PC-9 (cell line): ENCODE data around the gene STYXL2. TPM values are rescaled to one million over a fixed set of nuclear protein-coding genes. Genes with fewer than 3 reads are reported as not detected.

Experiments used
- BruUV-seq: library from RNA; stranded (reverse); fragments of 400-500 nt; replicated peaks from 2 replicates; lab custom pipeline; 2021; lab: Mats Ljungman, UMichigan
- CTCF ChIA-PET: fragments of 300-600 bp; sonication (Branson Sonifier 250); formaldehyde crosslinking; loops from one replicate; lab custom pipeline; 2022; ENCODE audit warnings: antibody characterized with exemption; lab: Charles Lee
- POLR2A ChIA-PET: fragments of 300-600 bp; sonication (Branson Sonifier 250); formaldehyde crosslinking; loops from one replicate; lab custom pipeline; 2022; ENCODE audit warnings: antibody characterized with exemption; ENCODE audit not compliant: unreplicated experiment; lab: Charles Lee
- DNase-seq, 2 experiments: peaks; one replicate each; pipeline versions ENCODE4 v3.0.0 to v3.0.0-alpha.2; 2015 to 2022; ENCODE audit warnings: mixed read lengths in 1 of 2
- H2AFZ ChIP-seq: fragments of 200-600 bp; sonication (generic); 2 replicates; pipeline ENCODE4 v1.8.1; 2017; ENCODE audit warnings: antibody characterized with exemption
- H3F3A ChIP-seq: fragments of 200-600 bp; sonication (generic); 2 replicates; pipeline ENCODE4 v1.8.1; 2017; ENCODE audit warnings: antibody characterized with exemption, mild to moderate bottlenecking, low read depth; ENCODE audit not compliant: insufficient read depth
- H3K27ac ChIP-seq: fragments of 200-600 bp; sonication (generic); 2 replicates; pipeline ENCODE4 v1.6.1; 2016; ENCODE audit warnings: mixed run types
- H3K27me3 ChIP-seq: fragments of 200-600 bp; sonication (generic); 2 replicates; pipeline ENCODE4 v1.6.1; 2016; ENCODE audit warnings: low read depth, mixed run types; ENCODE audit not compliant: insufficient read depth
- H3K36me3 ChIP-seq: fragments of 200-600 bp; sonication (generic); 2 replicates; pipeline ENCODE4 v1.6.1; 2016; ENCODE audit warnings: low read depth, mixed run types
- H3K4me1 ChIP-seq: fragments of 200-600 bp; sonication (generic); replicated peaks from 2 replicates; pipeline ENCODE4 v1.6.1; 2016; ENCODE audit warnings: mixed run types; ENCODE audit not compliant: insufficient read depth
- H3K4me2 ChIP-seq: fragments of 200-600 bp; sonication (generic); 2 replicates; pipeline ENCODE4 v1.6.1; 2017; ENCODE audit warnings: mixed run types
- H3K4me3 ChIP-seq: fragments of 200-600 bp; sonication (generic); 2 replicates; pipeline ENCODE4 v1.6.1; 2016; ENCODE audit warnings: mixed run types
- H3K79me2 ChIP-seq: fragments of 200-600 bp; sonication (generic); 2 replicates; pipeline ENCODE4 v1.6.1; 2017; ENCODE audit warnings: low read depth, mixed run types
- H3K9me2 ChIP-seq: fragments of 200-600 bp; sonication (generic); 2 replicates; pipeline ENCODE4 v1.8.1; 2017; ENCODE audit warnings: mild to moderate bottlenecking; ENCODE audit not compliant: insufficient read depth
- H3K9me3 ChIP-seq: fragments of 200-600 bp; sonication (generic); 2 replicates; pipeline ENCODE4 v1.8.1; 2016; ENCODE audit warnings: low read depth; ENCODE audit not compliant: insufficient read depth
- H4K20me1 ChIP-seq: fragments of 200-600 bp; sonication (generic); 2 replicates; pipeline ENCODE4 v1.8.1; 2017; ENCODE audit not compliant: insufficient read depth
- CTCF ChIP-seq: fragments of 200-600 bp; sonication (generic); conservative IDR thresholded peaks from 2 replicates; pipeline ENCODE4 v1.6.1; 2017; ENCODE audit warnings: mixed run types, antibody characterized with exemption, mild to moderate bottlenecking, moderate library complexity
- EZH2 ChIP-seq: fragments of 200-600 bp; sonication (generic); IDR thresholded peaks from 2 replicates; pipeline ENCODE4 v1.8.0; 2017; ENCODE audit warnings: antibody characterized with exemption, low read depth
- intact Hi-C: fragments of 100-400 bp; cut with micrococcal nuclease; formaldehyde crosslinking; loops from one replicate; pipeline ENCODE4 v1.10.0; 2022; ENCODE audit not compliant: unreplicated experiment
- total RNA-seq: library from RNA; stranded (reverse); gene quantifications from 2 replicates; pipeline ENCODE4 v1.2.3, GENCODE V29; 2021

The STYXL2 gene
- total RNA-seq, 1 experiment from 2014 or later = not detected

- POLR2A ChIA-PET = no interaction called here
- DNase-seq = no peak
Measured at GRCh38 chr1:167118188-167118587, 24.3 kb downstream of the STYXL2 start.

GRCh38 chr1:167119696-167120095, 25.8 kb downstream of the STYXL2 start:
- Histone ChIP-seq H3K9me3 (no peaks in the 10 kb centered on the region; the same call in 1 of the 2 replicates), H2AFZ (no peak overlapping the region), H3K4me3 (no peak overlapping the region), H3K27me3 (no peaks in the 10 kb centered on the region), H3F3A (peaks cover 16% of the 10 kb centered on the region; the same call in 1 of the 2 replicates), H3K9me2 (no peaks in the 10 kb centered on the region), H4K20me1 (no peaks in the 10 kb centered on the region), H3K4me2 (no peak overlapping the region), H3K4me1 (peaks cover 18% of the 10 kb centered on the region; the same call in 1 of the 2 replicates), H3K79me2 (no peaks in the 10 kb centered on the region), H3K27ac (no peak overlapping the region), H3K36me3 (no peaks in the 10 kb centered on the region)
- no TSS peak for BruUV-seq
- no peak for DNase-seq
- ChIA-PET POLR2A (no interaction called here), CTCF (no interaction called here)
- intact Hi-C loops = loop anchor here (5.0 to 10.0 kb wide), 2 partner anchors 43 to 265 kb away; no protein-coding TSS in a partner anchor
- no peak for TF ChIP-seq CTCF
- TF ChIP-seq EZH2 = no peak

More at GRCh38 chr1:167118188-167118587, 24.3 kb downstream of the STYXL2 start:
- intact Hi-C loops = no loop called here
- peaks cover 16% of the 10 kb centered on the region; the same call in 1 of the 2 replicates for H3F3A ChIP-seq
- H3K4me3 ChIP-seq = no peak overlapping the region
- no peak overlapping the region for H3K27ac ChIP-seq
- CTCF ChIA-PET = no interaction called here
- no peaks in the 10 kb centered on the region for H4K20me1 ChIP-seq
- BruUV-seq = no TSS peak
- no peaks in the 10 kb centered on the region for H3K79me2 ChIP-seq
- H3K9me2 ChIP-seq = no peaks in the 10 kb centered on the region
- no peaks in the 10 kb centered on the region for H3K27me3 ChIP-seq
- TF ChIP-seq EZH2 (no peak), CTCF (no peak)
- no peak overlapping the region for H2AFZ ChIP-seq
- no peaks in the 10 kb centered on the region for H3K36me3 ChIP-seq
- no peaks in the 10 kb centered on the region; the same call in 1 of the 2 replicates for H3K9me3 ChIP-seq
- H3K4me1 ChIP-seq = peaks cover 18% of the 10 kb centered on the region; the same call in 1 of the 2 replicates
- no peak overlapping the region for H3K4me2 ChIP-seq

- H3K4me2 ChIP-seq = peak overlapping the region; percentile 93
- 0 out of 2 replicates have a peak, but pooled peaks have one; percentile 27 for TF ChIP-seq CTCF
- no peak for TF ChIP-seq EZH2
Measured at GRCh38 chr1:167120899-167121298, 27.0 kb downstream of the STYXL2 start.

More at GRCh38 chr1:167120899-167121298, 27.0 kb downstream of the STYXL2 start:
- peak overlapping the region; percentile 91 for H3K4me3 ChIP-seq
- DNase-seq = no peak
- intact Hi-C loops = loop anchor here (1.0 to 10.0 kb wide), 4 partner anchors 39 to 266 kb away; partner anchors contain the start of gene POU2F1
- no peaks in the 10 kb centered on the region for H3K9me2 ChIP-seq
- BruUV-seq = TSS peak; percentile 85
- H3K36me3 ChIP-seq = no peaks in the 10 kb centered on the region
- H3K9me3 ChIP-seq = no peaks in the 10 kb centered on the region; the same call in 1 of the 2 replicates
- no peaks in the 10 kb centered on the region for H3K27me3 ChIP-seq
- H2AFZ ChIP-seq = peak overlapping the region; percentile 93
- CTCF ChIA-PET = interaction anchor here (2.1 kb wide), 1 partner anchor 100 kb away, joined by 11 read pairs; the partner anchor contains the start of gene POU2F1
- H4K20me1 ChIP-seq = no peaks in the 10 kb centered on the region
- H3K4me1 ChIP-seq = peaks cover 18% of the 10 kb centered on the region; the same call in 1 of the 2 replicates
- H3K27ac ChIP-seq = peak overlapping the region; percentile 59
- POLR2A ChIA-PET = interaction anchor here (0.7 kb wide), 1 partner anchor 100 kb away, joined by 4 read pairs; the partner anchor contains the start of gene POU2F1
- peaks cover 16% of the 10 kb centered on the region; the same call in 1 of the 2 replicates for H3F3A ChIP-seq
- no peaks in the 10 kb centered on the region for H3K79me2 ChIP-seq
